Posterior cingulate gyrus (tissue), 11 donors: Measurements from ENCODE around the gene OSBP2.
"Not testable (repeated sequence)": the region's sequence is repeated elsewhere in the genome, so short reads cannot be mapped to it uniquely, and the experiment has no call there.

Experiments
- DNase-seq, 10 donors: peaks; one replicate each; pipeline versions ENCODE4 v3.0.0 to v3.0.0-alpha.2; 2020 to 2021; ENCODE audit warnings: mixed read lengths in 3 of 10
- intact Hi-C: fragments of 100-400 bp; cut with DNase I; formaldehyde crosslinking; loops from one replicate; pipeline ENCODE4 v1.15.1; 2023

The OSBP2 gene

DNA sequence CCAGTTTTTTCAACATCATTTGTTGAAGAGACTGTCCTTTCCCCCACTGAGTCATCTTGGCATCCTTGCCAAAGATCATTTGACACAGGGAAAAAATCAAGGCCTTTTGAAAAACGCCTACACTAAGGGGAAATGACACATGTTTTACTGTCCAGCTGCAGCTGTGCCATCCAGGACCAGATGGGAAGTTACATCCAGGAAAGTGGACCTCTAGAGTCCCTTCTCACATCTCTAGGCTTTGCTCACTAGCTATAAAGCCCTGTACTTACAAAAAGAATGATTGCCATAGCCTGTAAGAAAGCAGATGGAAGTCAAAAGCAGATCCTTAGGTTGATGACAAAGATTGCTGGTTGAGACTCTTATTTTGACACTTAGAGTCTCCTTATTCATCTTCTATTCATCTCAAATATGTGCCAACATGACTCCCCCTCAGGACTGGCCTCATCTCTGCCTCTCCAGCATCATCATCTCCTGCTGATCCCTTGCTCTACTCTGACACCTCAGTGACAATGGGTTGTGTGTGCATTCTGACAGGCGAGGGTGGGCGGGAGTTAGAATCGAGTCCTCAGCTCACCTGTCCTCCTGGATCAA lies 22.8 kb downstream of the OSBP2 start:
- DNase-seq: no peak

DNA sequence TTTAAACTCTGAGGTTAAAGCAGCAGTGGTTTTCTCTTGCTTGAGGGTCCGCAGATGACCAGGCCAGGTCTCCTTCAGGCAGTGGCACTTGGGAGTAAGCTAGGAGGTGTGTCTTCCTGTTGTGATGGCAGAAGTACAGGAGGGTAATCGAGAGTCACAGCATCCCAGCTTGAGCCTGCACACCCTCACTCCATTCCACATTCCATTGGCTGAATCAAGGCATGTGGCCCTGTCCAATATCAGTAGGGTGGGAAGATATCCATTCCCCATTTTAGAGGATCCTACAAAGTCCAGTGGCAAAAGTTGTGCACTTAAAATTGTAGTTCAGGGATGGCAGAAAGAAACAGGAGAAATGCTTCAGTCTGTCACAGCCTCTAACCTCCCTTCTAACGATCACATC lies 23.3 kb downstream of the OSBP2 start:
- DNase-seq: no peak
- intact Hi-C loops: no loop called here

More for the DNA sequence above, 22.8 kb downstream of the OSBP2 start:
- intact Hi-C loops: no loop called here

DNA sequence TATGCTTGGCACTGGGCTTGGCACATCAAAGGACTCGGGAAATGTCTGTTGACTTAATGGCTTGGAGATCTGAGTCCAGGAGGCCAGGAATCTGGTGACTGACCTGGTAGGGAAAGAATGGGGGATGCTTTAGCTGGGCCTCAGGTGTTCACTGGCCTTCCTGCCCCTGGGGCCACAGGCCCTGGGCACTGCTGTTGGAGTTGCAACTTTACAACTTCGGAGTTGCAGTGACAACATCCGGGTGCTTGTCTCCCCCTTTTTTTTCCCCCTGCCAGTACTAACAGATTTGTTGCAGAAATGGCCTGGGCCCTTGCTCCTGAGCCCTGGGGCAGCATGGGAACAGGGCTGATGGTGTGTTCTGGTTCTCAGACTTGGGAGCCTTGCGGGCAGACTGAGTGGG lies 23.8 kb downstream of the OSBP2 start:
- intact Hi-C loops: no loop called here
- DNase-seq: no peak

DNA sequence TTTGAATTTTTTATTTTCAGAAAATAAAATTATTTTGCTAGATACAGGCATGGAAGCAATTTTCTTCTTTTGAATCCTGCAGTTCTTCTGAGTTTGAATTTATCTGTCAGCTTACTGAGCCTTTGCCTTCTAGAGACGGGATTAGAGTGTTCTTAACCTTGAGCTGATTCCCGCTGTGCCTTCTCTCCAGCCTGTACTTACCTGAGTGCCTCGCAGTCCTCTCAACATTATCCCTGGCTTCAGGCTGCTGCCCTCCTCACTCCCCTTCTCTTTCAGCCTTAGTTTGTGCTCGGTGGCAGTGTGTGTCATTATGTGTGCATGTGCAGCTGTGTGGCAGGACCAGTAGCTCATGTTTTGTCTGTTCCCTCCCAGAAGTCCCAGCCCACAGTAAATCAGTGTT lies 24.3 kb downstream of the OSBP2 start:
- no peak for DNase-seq
- intact Hi-C loops: no loop called here

DNA sequence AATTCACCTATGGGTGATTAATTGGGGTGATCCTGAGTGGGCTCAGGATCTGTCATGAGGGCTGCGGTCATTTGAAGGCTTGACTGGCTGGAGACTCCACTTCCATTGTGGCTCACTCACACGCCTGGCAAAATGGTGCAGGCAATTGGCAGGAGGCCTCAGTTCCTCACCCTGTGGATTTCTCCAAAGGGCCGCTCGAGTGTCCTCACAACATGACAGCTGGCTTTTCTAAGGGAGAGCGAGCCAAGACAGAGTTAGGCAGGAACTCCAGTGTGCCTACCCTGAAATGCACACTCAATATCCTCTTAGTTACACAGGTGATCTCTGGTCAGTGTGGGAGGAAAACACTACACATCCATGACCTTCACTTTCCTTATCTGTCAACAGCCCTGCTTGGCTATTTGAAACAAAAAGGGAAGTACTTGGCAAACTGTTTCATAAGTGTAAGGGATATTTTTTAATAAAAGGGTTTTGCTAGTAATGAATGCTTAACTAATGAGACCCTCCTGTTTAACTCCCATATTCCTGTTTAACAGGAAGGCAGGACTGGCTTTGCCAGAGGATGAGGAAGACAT lies 25.7 kb downstream of the OSBP2 start:
- no peak for DNase-seq
- intact Hi-C loops: no loop called here

DNA sequence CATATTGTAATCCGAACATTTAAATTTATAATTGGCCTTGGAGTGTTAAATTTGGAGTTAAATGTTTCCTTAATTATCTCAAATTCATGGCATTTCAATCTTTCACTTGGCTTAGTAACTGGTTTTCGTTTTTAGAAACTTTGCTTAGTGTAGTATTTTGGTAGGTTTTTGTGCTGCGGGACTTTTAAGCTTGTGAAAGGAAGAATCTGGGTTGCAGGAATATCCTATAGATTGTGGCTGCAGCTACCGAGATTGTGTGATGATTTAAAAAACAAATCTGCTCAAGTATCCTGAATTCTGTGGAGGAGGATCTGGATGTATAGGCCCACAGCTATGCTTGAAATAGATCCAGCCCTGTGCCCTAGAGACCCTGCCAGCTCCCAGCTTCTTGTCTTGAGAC lies 27.1 kb downstream of the OSBP2 start:
- no peak for DNase-seq
- intact Hi-C loops: no loop called here

DNA sequence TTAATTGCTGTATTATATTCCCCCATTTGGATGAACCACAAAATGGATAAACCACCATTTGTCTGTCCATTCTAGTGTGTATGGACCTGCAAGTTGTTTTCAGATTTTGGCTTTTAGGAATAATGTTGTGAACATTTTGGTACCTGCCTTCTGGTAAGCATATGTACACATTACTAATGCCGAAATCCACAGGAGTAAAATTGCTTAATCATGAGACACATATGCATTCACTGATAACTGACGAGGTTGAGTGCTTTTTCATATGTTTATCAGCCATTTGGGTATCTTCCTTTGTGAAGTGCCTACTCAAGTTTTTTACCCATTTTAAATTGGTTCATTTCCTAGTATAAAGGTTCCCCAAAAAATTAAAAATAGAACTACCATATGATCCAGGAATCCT lies 34.2 kb downstream of the OSBP2 start:
- intact Hi-C loops: no loop called here
- DNase-seq: no peak

DNA sequence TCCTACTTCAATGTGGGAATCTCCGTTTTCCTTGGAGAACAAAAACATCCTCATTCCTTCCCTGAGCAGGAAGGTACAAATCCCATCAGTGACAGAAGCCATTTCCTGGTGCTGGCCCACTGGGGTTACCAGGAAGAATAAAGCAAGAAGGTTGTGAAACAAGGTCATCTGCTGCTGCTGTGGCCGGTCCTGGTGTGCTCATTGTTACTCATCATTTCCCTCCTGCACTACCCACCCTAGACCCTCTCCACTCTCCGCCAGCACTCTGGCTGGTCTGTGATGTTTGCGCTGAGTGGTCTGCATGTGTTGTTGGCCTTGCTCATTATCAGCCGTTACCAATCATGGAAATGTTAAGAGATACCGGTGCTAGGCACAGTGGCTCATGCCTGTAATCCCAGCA lies 37.0 kb downstream of the OSBP2 start:
- intact Hi-C loops: no loop called here
- no peak for DNase-seq

DNA sequence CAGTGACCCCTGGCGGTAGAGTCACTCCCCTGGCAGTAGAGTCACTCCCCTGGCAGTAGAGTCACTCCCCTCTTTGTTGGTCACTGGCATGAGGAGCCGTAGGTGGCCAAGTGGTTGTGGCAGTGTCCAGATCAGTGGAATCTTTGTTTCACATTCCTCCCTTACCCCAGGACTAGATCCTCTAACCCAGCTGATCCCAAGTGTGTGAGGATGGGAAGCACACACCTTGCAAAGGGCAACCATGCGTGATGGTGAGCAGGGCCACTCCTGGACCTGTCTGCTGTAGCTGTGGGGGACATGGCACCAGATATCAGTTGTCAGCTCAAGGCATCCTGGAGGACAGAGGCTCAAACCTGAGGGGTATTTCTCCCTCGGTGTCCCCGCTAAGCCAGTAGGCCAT lies 37.8 kb downstream of the OSBP2 start:
- no peak for DNase-seq
- intact Hi-C loops: no loop called here

DNA sequence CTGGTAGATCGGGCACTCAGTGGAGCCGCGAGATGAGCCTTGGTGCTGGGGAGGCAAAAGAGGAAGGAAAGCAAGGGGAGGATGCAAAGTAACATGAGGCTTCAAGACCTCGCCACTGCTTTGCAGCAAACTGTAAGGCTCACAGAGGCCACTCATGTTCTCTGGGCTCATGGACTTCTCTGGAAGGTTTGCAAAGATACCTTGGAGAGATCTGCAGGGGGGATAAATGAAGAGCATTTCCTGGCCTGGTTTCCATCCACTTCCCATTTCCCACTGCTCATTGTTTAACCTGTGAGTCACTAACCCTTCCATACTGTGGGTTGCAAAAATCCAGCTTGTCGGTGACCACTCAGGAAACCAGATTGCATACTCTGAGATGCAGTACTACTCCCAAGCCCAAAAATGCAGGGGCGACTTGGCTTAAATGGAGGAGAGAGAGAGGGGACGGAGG lies 38.5 kb downstream of the OSBP2 start:
- intact Hi-C loops: no loop called here
- no peak for DNase-seq

DNA sequence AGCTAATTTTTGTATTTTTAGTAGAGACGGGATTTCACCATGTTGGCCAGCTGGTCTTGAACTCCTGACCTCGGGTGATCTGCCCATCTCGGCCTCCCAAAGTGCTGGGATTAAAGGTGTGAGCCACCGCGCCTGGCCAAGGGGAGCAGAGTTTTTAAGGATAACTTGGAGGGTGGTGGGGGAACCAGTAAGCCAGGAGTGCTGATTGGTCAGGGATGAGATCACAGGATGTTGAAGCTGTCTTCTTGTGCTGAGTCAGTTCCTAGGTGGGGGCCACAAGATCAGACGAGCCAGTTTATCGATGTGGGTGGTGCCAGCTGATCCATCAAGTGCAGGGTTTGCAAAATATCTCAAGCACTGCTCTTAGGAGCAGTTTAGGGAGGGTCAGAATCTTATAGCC lies 45.3 kb downstream of the OSBP2 start:
- intact Hi-C loops, DNase-seq: not testable (repeated sequence)

DNA sequence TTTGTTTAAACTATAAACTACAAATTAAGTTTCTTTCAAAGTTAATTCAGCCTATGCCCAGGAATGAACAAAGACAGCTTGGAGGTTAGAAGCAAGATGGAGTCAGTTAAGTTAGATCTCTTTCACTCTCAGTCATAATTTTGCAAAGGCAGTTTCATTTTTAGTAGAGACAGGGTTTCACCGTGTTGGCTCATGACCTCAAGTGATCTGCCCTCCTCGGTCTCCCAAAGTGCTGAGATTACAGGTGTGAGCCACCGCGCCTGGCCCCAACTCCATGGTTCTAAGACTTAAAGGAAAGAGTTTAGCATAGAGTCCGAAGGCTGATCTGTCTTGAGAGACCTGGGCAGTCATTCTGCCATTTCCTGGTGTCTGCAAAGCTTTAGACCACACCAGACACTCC lies 45.8 kb downstream of the OSBP2 start:
- DNase-seq, intact Hi-C loops: not testable (repeated sequence)

DNA sequence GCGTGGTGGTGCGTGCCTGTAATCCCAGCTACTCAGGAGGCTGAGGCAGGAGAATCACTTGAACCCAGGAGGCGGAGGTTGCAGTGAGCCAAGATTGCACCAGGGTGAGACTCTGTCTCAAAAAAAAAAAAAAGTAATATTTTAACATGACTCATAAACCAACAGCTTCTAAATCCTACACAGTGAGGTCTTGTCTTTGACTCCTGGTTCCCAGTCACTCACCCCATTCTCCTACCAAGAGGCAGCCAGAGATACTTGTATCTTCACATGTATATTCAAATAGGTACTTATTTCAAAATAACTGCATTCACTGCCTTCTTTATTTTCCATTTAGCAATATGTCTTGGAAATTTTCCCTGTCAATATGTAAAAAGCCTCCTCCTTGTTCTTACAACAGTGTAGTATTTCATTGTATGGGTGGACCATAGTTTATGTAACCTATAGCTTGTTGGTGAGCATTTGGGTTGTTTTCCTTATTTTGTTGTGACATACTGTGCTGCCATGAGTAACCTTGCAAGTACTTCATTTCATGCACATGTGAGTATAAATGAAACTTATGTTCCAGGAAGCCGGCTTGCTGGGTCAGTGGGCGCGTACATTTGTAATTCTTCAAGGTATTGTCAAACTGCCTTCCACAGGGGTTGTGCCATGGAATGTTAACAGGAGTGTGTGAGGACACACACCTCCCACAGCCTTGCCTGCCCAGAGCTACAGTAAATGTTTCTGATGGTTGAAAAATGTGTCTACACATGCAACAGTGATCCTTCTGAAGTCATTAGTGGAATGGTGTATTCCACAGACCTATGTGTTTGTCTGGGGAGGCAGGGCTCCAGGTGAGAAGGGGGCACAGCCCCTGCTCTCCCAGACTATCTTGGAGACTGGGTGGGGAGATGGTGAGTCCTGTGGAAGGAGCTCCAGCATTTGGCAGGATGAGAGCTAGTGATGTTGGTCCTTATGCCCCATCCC lies 47.9 kb downstream of the OSBP2 start:
- no peak for DNase-seq
- intact Hi-C loops: no loop called here

DNA sequence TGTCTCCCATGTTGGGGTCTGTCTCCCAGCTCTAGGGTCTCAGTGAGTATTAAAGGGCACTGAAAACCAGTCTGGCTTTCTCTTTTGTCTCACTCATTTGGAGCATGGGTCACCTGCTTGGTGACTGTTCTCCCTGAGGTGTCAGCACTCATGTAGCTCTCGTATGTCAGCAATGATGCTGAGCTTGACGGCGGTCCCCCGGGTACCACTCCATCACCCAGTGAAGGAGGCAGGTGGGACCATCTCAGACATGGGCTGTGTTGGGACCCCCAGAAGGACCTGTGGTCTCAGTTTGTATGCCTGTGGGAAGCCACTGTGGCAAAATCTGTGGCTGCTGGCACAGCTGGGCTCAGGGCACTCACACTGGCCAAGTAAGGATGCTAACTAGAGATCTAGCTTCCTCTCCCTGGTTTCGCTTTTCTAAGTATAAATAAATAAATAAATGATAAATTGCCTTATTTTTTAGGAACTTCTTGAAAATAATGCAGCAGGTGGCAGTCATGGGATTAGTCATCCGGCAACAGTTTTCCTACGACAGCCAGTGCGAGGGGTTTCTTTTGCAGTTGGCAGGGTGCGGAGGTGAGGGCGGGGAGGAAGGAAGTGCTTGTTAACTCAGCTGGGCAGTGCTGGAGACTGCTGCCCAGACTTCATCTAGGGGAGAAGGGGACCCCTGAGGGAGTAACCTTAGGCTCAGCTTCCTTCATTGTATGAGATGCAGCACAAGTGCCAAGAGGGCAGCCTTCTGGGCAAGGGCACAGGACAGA lies 48.8 kb downstream of the OSBP2 start:
- intact Hi-C loops: no loop called here
- DNase-seq: peak in 1 of 10 donors; percentile 60

DNA sequence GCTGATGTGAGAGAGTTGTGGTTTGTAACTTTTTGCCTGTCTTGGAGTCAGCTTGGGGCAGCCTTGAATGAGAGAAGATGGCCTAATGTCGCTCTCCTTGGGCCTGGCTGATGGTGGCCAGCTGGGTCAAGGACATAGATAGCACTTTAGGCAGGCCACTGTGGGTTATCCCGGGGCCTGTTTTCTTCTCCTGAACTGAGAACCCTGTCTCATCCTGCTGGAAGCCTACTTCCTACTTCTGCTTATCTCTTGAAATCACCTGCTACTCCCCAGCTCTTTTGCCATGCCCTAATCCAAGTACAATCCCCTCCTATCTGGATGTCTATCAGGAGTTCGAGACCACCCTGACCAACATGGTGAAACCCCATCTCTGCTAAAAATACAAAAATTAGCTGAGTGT lies 49.5 kb downstream of the OSBP2 start:
- no peak for DNase-seq
- intact Hi-C loops: no loop called here

DNA sequence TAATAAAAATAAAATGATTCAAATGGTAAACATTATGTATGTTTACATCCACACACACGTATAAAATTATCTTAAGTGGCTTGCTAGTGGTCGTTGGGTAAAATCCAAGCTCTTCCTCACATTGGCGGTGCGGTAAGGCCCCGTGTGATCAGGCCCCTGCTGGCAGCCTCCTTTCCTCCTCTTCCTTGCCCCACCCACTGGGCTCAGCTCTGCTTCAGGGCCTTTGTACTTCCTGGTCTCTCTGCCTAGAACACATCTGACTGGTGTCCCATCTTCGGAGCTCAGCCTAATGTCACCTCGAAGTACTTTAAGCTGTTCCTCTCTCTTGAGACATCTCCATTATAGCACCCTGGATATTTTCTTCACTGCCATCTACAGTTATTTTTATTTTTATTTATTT lies 52.8 kb downstream of the OSBP2 start:
- DNase-seq: no peak
- intact Hi-C loops: no loop called here

DNA sequence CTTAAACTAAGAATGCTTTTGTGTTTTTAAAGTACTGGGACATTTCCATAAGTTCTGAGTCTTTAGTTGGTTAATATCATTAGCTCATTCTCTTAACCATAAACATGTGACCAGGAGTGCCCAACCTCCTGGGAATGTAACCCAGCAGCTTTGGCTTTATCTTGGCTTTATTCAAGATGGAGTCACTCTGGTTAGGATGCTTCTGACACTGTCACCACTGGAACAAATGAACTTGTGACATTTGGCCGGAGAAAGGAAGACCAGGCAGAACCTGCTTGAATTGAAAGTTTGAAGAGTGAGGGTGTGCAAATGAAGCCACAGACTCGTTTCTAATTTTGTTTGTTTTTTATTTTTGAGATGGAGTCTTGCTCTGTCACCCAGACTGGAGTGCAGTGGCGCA lies 54.6 kb downstream of the OSBP2 start:
- intact Hi-C loops: no loop called here

DNA sequence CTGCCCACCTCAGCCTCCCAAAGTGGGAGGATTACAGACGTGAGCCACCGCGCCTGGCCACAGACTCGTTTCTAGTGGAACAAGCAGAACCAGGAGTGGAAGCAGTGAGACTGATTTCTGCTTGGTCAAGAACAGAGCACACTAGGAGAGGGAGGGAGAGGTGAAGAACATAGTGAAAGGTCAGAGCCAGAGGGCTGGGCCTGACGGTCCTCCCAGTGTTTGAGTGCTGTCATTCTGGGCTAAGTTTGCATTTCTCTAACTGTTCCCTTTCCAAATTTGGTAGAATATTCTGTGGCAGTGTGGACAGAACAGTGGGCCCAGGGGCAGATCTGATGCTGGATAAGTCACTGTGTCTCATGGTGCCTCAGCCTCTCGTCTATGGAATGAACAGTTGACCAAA lies 55.2 kb downstream of the OSBP2 start:
- DNase-seq: peak in 1 of 10 donors; percentile 8
- intact Hi-C loops: no loop called here

More for the DNA sequence above, 54.6 kb downstream of the OSBP2 start:
- DNase-seq: no peak

DNA sequence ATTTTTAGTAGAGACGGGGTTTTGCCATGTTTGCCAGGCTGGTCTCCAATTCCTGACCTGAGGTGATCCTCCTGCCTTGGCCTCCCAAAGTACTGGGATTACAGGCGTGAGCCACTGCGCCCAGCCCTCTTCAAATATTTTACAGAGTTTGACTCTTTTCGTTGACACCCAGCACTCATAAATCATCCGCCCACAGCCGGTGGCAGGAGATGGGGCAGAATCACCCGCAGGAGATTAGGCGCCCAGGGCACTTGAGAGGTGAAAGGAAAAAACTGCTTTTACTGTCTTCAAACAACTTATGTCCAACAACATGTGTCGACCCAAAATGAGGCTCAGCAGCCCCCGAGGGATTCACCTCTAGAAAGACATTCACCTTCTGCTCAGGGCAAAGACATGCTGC lies 56.9 kb downstream of the OSBP2 start:
- intact Hi-C loops: no loop called here
- peak in 2 of 10 donors; percentile 7 to 63 for DNase-seq

DNA sequence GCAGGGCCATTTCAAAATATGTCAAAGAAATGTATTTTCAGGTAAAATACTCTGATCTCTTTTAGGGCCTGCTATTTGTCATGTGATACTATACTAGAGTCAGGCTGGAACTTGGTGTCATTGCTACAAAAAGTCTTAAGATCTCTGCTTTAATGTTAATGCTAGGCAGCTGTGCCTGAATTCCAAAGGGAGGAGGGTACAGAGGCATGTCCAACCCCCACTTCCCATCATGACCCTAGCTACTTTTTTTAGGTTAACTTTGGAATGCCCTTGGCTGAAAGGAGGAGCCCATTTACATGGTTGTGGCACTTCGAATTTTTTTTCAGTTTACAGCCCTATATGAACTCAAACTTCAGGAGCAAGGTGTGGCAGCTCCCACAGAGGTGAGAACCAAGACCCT lies 58.1 kb downstream of the OSBP2 start:
- intact Hi-C loops: no loop called here
- no peak for DNase-seq

DNA sequence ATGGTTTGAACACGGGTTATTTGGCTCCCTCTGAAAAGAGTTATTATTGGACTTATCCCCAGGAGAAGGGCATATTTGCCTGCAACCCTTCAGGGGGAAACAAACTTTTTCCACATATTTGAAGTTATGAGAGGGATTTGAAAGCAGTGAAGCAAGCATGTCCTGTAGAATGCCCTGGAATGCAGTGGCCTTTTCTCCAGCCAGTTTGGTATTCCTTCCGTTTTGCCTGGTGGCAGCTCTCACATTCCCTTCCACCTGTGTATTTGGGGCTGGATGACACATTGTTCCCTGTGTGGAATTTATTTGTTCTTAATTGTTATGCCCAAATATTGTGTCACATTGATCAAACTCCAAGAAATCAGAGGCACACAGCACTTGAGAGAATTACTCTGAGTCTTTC lies 59.0 kb downstream of the OSBP2 start:
- intact Hi-C loops: loop anchor here (2.0 kb wide), 1 partner anchor 59 kb away; the partner anchor contains the start of gene OSBP2
- peak in 1 of 10 donors; percentile 2 for DNase-seq
